Kidney (tissue), 14 donors: ENCODE data around the gene CORO7. TPM values are rescaled to one million over a fixed set of nuclear protein-coding genes. Genes with fewer than 3 reads are reported as not detected.

ENCODE experiments used
- DNase-seq, 5 donors: peaks; one replicate each; pipeline ENCODE4 v3.0.0-alpha.2; 2013 to 2020
- FAIRE-seq: peaks from 2 replicates; lab custom pipeline; 2012; peaks lifted over from hg19 to GRCh38; lab: Jason Lieb, UNC
- H3K27ac ChIP-seq, 2 donors: one replicate each; pipeline ENCODE4 v1.7.0; 2013; ENCODE audit warnings: low read depth in 2 of 2, low read length in 2 of 2, inconsistent platforms in 1 of 2
- H3K27me3 ChIP-seq: one replicate; pipeline ENCODE4 v1.7.1; 2013; ENCODE audit warnings: low read length, inconsistent platforms; ENCODE audit not compliant: control insufficient read depth, insufficient read depth
- H3K36me3 ChIP-seq, 3 donors: one replicate each; pipeline versions ENCODE4 v1.7.0 to v1.7.1; 2013; ENCODE audit warnings: low read length in 3 of 3, control low read depth in 1 of 3, inconsistent platforms in 1 of 3; ENCODE audit not compliant: insufficient read depth in 3 of 3, control insufficient read depth in 2 of 3
- H3K4me1 ChIP-seq, 3 donors: one replicate each; pipeline versions ENCODE4 v1.7.0 to v1.7.1; 2013; ENCODE audit warnings: low read length in 3 of 3, inconsistent platforms in 1 of 3, low read depth in 1 of 3; ENCODE audit not compliant: control insufficient read depth in 2 of 3, insufficient read depth in 2 of 3
- H3K4me3 ChIP-seq, 3 donors: one replicate each; pipeline versions ENCODE4 v1.7.0 to v1.8.1; 2013; ENCODE audit warnings: low read length in 3 of 3, control low read depth in 1 of 3, inconsistent platforms in 1 of 3
- H3K9ac ChIP-seq, 3 donors: one replicate each; pipeline versions ENCODE4 v1.7.0 to v1.7.1; 2013; ENCODE audit warnings: low read length in 3 of 3, control low read depth in 1 of 3, inconsistent platforms in 1 of 3
- H3K9me3 ChIP-seq, 3 donors: one replicate each; pipeline versions ENCODE4 v1.7.0 to v1.7.1; 2013; ENCODE audit warnings: low read length in 3 of 3, control low read depth in 1 of 3, inconsistent platforms in 1 of 3; ENCODE audit not compliant: control insufficient read depth in 2 of 3, insufficient read depth in 1 of 3
- intact Hi-C: fragments of 100-400 bp; cut with DNase I; formaldehyde crosslinking; loops from one replicate; pipeline ENCODE4 v1.11.1; 2022
- polyA plus RNA-seq: library from polyadenylated mRNA; stranded (reverse); fragments of 350-450 nt; fragmentation: Illumina TruSeq; extraction: RNeasy Lipid Tissue Mini Kit (QIAGEN cat#74804); gene quantifications from one replicate; pipeline ENCODE4 v1.2.3, GENCODE V29; 2014; ENCODE audit warnings: low read depth, low replicate concordance; ENCODE audit not compliant: insufficient read depth
- total RNA-seq: library from RNA; stranded (reverse); fragmentation: NEBNext Ultra II Directional; extraction: Animal tissue kit (Norgen Biotek cat#: 25700); gene quantifications from one replicate; pipeline ENCODE4 v1.2.1, GENCODE V29; 2021
- TF ChIP-seq, protein P1 (sequence below): IDR thresholded peaks from 3 replicates; pipeline ENCODE4 v1.5.1; 2012; ENCODE audit warnings: mild to moderate bottlenecking, moderate library complexity, borderline replicate concordance; ENCODE audit not compliant: insufficient read depth; ENCODE audit errors: extremely low read depth
- donor health status: control.
- donor health status: control.
- donor health status: control.
- donor health status: control.
- donor health status: control.
- donor health status: DM: yes; HTN: yes; CAD: no.
- donor health status: Normal renal cell carcinoma (clear cell type).

CORO7 gene
- total and polyA plus RNA-seq, 2 donors from 2014 or later, result 9.8 to 50.1 TPM

DNA sequence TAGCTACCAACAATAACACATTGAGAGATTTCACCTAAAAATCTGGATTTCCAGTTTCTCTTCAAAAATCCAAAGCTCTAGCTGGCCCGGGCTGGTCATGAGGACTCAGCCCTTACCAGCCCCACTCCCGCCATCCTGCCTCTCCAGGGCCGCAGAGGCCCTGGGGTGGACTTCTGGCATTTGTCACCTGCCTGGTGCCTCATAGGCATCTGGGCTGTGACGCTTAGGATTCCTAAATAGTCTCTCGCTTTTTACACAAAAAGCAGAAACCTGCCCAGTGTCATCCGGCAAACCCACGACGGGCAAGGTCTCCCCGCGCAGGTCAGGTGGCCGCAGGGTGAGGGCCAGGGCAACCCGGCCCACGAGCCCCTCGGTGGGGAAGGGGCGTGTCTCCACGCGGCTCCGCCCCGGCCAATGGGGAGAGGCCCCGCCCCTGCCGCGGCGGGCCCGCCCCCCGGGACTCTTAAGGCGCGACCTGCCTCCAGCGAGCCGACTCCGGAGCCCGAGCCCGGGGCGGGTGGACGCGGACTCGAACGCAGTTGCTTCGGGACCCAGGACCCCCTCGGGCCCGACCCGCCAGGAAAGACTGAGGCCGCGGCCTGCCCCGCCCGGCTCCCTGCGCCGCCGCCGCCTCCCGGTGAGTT is 44.9 kb downstream of the CORO7 start, which contains the start of gene VASN:
Gene VASN, plus strand, starts transcription at position 492 of the 644 bp plus-strand sequence. CDS start 9,030 bp downstream, outside the sequence.
- TF ChIP-seq, protein P1, sequence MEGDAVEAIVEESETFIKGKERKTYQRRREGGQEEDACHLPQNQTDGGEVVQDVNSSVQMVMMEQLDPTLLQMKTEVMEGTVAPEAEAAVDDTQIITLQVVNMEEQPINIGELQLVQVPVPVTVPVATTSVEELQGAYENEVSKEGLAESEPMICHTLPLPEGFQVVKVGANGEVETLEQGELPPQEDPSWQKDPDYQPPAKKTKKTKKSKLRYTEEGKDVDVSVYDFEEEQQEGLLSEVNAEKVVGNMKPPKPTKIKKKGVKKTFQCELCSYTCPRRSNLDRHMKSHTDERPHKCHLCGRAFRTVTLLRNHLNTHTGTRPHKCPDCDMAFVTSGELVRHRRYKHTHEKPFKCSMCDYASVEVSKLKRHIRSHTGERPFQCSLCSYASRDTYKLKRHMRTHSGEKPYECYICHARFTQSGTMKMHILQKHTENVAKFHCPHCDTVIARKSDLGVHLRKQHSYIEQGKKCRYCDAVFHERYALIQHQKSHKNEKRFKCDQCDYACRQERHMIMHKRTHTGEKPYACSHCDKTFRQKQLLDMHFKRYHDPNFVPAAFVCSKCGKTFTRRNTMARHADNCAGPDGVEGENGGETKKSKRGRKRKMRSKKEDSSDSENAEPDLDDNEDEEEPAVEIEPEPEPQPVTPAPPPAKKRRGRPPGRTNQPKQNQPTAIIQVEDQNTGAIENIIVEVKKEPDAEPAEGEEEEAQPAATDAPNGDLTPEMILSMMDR, result no peak
- Histone ChIP-seq H3K36me3 (no peaks in the 10 kb centered on the region), H3K4me1 (peaks cover 0 to 29% (median 26%) of the 10 kb centered on the region in 3 donors), H3K9me3 (no peaks in the 10 kb centered on the region), H3K27ac (peak within 1 kb of the TSS; percentile 91 to 92), H3K4me3 (peak within 1 kb of the TSS; percentile 67 to 94 (median 83)), H3K9ac (peak within 1 kb of the TSS; percentile 33 to 91 (median 85)), H3K27me3 (no peaks in the 10 kb centered on the region)
- no peak for FAIRE-seq
- DNase-seq, result peak; percentile 86 to 96 (median 92)
- intact Hi-C loops, result no loop called here

GRCh38 chr16:4370570-4371356 is 45.6 kb downstream of the CORO7 start:
- FAIRE-seq (no peak), DNase-seq (peak; percentile 83 to 97 (median 87))
- intact Hi-C loops, result no loop called here
- Histone ChIP-seq H3K9me3 (no peaks in the 10 kb centered on the region), H3K9ac (peak overlapping the region in 1 of 3 donors; percentile 62), H3K36me3 (no peaks in the 10 kb centered on the region), H3K27me3 (no peaks in the 10 kb centered on the region), H3K4me1 (peaks cover 0 to 23% (median 21%) of the 10 kb centered on the region in 3 donors), H3K27ac (peak overlapping the region; percentile 91 to 92), H3K4me3 (peak overlapping the region in 1 of 3 donors; percentile 94)
- TF ChIP-seq, protein P1, result no peak

- FAIRE-seq, result no peak
- intact Hi-C loops, result no loop called here
- peak overlapping the region; percentile 84 to 91 for H3K27ac ChIP-seq
Observed at GRCh38 chr16:4370151-4370550, 46.2 kb downstream of the CORO7 start.

More at GRCh38 chr16:4370151-4370550, 46.2 kb downstream of the CORO7 start:
- no peaks in the 10 kb centered on the region for H3K9me3 ChIP-seq
- no peak overlapping the region for H3K4me3 ChIP-seq
- H3K9ac ChIP-seq, result peak overlapping the region in 1 of 3 donors; percentile 15
- TF ChIP-seq, protein P1, result no peak
- DNase-seq, result peak in 1 of 5 donors; percentile 46
- H3K36me3 ChIP-seq, result no peaks in the 10 kb centered on the region
- H3K27me3 ChIP-seq, result no peaks in the 10 kb centered on the region
- peaks cover 0 to 20% (median 15%) of the 10 kb centered on the region in 3 donors for H3K4me1 ChIP-seq
